ENCODE results near the gene LIPJ.

Gene LIPJ

GRCh38 chr10:88594482-88594881, 7.9 kb downstream of the LIPJ start:
- no peak for DNase-seq (ENCODE audit: low read depth in 1 of 2, low spot score in 1 of 2)

GRCh38 chr10:88598055-88598454, 11.5 kb downstream of the LIPJ start:
- no peak for DNase-seq (ENCODE audit: low read depth in 1 of 2, low spot score in 1 of 2)

- DNase-seq (ENCODE audit: low read depth in 1 of 2, low spot score in 1 of 2), result no peak
These were observed 21.6 kb downstream of the LIPJ start for GRCh38 chr10:88608052-88608732.

- no peak for DNase-seq (ENCODE audit: low read depth in 1 of 2, low spot score in 1 of 2)
These were observed 22.2 kb downstream of the LIPJ start for GRCh38 chr10:88608780-88609179.

- no peak for DNase-seq (ENCODE audit: low read depth in 1 of 2, low spot score in 1 of 2)
These were observed 29.9 kb downstream of the LIPJ start for GRCh38 chr10:88616250-88616977.

- no peak for DNase-seq (ENCODE audit: low read depth in 1 of 2, low spot score in 1 of 2)
These were observed 31.3 kb downstream of the LIPJ start for GRCh38 chr10:88617772-88618300.

GRCh38 chr10:88618496-88618895, 31.9 kb downstream of the LIPJ start:
- no peak for DNase-seq (ENCODE audit: low read depth in 1 of 2, low spot score in 1 of 2)

GRCh38 chr10:88620441-88620840, 33.9 kb downstream of the LIPJ start:
- no peak for DNase-seq (ENCODE audit: low read depth in 1 of 2, low spot score in 1 of 2)

GRCh38 chr10:88623835-88624234, 37.3 kb downstream of the LIPJ start:
- DNase-seq (ENCODE audit: low read depth in 1 of 2, low spot score in 1 of 2), result no peak

GRCh38 chr10:88624840-88625239, 38.3 kb downstream of the LIPJ start:
- DNase-seq (ENCODE audit: low read depth in 1 of 2, low spot score in 1 of 2), result no peak

- no peak for DNase-seq (ENCODE audit: low read depth in 1 of 2, low spot score in 1 of 2)
These were observed 53.6 kb downstream of the LIPJ start for GRCh38 chr10:88640186-88640585.

GRCh38 chr10:88642209-88642608, 55.6 kb downstream of the LIPJ start:
- DNase-seq (ENCODE audit: low read depth in 1 of 2, low spot score in 1 of 2), result no peak

GRCh38 chr10:88642963-88643362, 56.4 kb downstream of the LIPJ start:
- DNase-seq (ENCODE audit: low read depth in 1 of 2, low spot score in 1 of 2), result no peak

- DNase-seq (ENCODE audit: low read depth in 1 of 2, low spot score in 1 of 2), result no peak
These were observed 60.6 kb downstream of the LIPJ start for GRCh38 chr10:88647061-88647615.

- DNase-seq (ENCODE audit: low read depth in 1 of 2, low spot score in 1 of 2), result no peak
These were observed 64.6 kb downstream of the LIPJ start for GRCh38 chr10:88651101-88651551.

GRCh38 chr10:88652616-88653015, 66.1 kb downstream of the LIPJ start:
- DNase-seq (ENCODE audit: low read depth in 1 of 2, low spot score in 1 of 2), result no peak
